H1 (cell line): Measurements from ENCODE around the gene TMEM120B. TPM values are rescaled to one million over a fixed set of nuclear protein-coding genes. Genes with fewer than 3 reads are reported as not detected.
A peak's percentile ranks its signal among the peaks of the same experiment; 100 is the strongest.

Experiments used
- CTCF ChIA-PET: fragments of 300-600 bp; sonication (Branson Sonifier 250); formaldehyde crosslinking; loops from one replicate; lab custom pipeline; 2021; ENCODE audit not compliant: partially characterized antibody; lab: Charles Lee
- POLR2A ChIA-PET: fragments of 300-600 bp; sonication (Branson Sonifier 250); formaldehyde crosslinking; loops from one replicate; lab custom pipeline; 2021; ENCODE audit warnings: inconsistent platforms; ENCODE audit not compliant: partially characterized antibody; lab: Charles Lee
- DNase-seq, 2 experiments: peaks; one replicate each; pipeline versions ENCODE4 v3.0.0 to v3.0.0-alpha.2; 2010 to 2022; ENCODE audit warnings: low spot score in 2 of 2, low read depth in 1 of 2, mixed read lengths in 1 of 2
- FAIRE-seq: peaks from 2 replicates; lab custom pipeline; 2011; peaks lifted over from hg19 to GRCh38; lab: Jason Lieb, UNC
- H2AFZ ChIP-seq: 2 replicates; pipeline ENCODE4 v1.8.1; 2012; ENCODE audit warnings: low read length, inconsistent platforms
- H2AK5ac ChIP-seq: 2 replicates; pipeline ENCODE4 v1.6.1; 2013; ENCODE audit warnings: low read depth, low read length
- H2BK120ac ChIP-seq: replicated peaks from 2 replicates; pipeline ENCODE3; 2013; ENCODE audit warnings: low read depth, low read length, inconsistent platforms
- H2BK12ac ChIP-seq: 2 replicates; pipeline ENCODE4 v1.6.1; 2013; ENCODE audit warnings: low read depth, low read length
- H2BK15ac ChIP-seq: 2 replicates; pipeline ENCODE4 v1.6.1; 2013; ENCODE audit warnings: low read length
- H2BK20ac ChIP-seq: 2 replicates; pipeline ENCODE4 v1.6.1; 2013; ENCODE audit warnings: low read length
- H2BK5ac ChIP-seq: 2 replicates; pipeline ENCODE4 v1.6.1; 2013; ENCODE audit warnings: low read depth, low read length
- H3K14ac ChIP-seq: 2 replicates; pipeline ENCODE4 v1.6.1; 2013; ENCODE audit warnings: inconsistent platforms; ENCODE audit not compliant: insufficient read length
- H3K18ac ChIP-seq: 2 replicates; pipeline ENCODE4 v1.6.1; 2013; ENCODE audit warnings: low read length; ENCODE audit errors: extremely low read depth
- H3K23ac ChIP-seq: 2 replicates; pipeline ENCODE4 v1.6.1; 2013; ENCODE audit warnings: inconsistent platforms; ENCODE audit not compliant: insufficient read length
- H3K23me2 ChIP-seq: 2 replicates; pipeline ENCODE4 v1.6.1; 2013; ENCODE audit warnings: low read depth, low read length
- H3K27ac ChIP-seq: 2 replicates; pipeline ENCODE4 v1.6.1; 2011; ENCODE audit warnings: low read depth, low read length, inconsistent platforms
- H3K27me3 ChIP-seq, 4 experiments: replicated peaks in 1 of 4; 1 replicate in 1 of 4; 2 replicates in 3 of 4; pipeline versions ENCODE4 v1.6.1 to v1.8.1; 2011 to 2013; ENCODE audit warnings: low read length in 3 of 4, mild to moderate bottlenecking in 3 of 4, inconsistent platforms in 2 of 4, mixed read lengths in 2 of 4, moderate library complexity in 1 of 4; ENCODE audit not compliant: control insufficient read depth in 3 of 4, insufficient read depth in 3 of 4; ENCODE audit errors: extremely low read depth in 1 of 4
- H3K36me3 ChIP-seq, 4 experiments: 2 replicates each; pipeline versions ENCODE4 v1.6.1 to v1.8.1; 2011 to 2013; ENCODE audit warnings: mild to moderate bottlenecking in 4 of 4, low read length in 3 of 4, moderate library complexity in 2 of 4, control low read depth in 1 of 4, inconsistent platforms in 1 of 4; ENCODE audit not compliant: insufficient read depth in 4 of 4, control insufficient read depth in 2 of 4
- H3K4ac ChIP-seq: replicated peaks from 2 replicates; pipeline ENCODE3; 2013; ENCODE audit warnings: low read length, low read depth, mixed read lengths, inconsistent platforms; ENCODE audit not compliant: insufficient read length
- H3K4me1 ChIP-seq, 4 experiments: replicated peaks in 1 of 4; 1 replicate in 1 of 4; 2 replicates in 3 of 4; pipeline versions ENCODE4 v1.6.1 to v1.8.1; 2011 to 2013; ENCODE audit warnings: low read length in 3 of 4, inconsistent platforms in 2 of 4, mixed read lengths in 1 of 4; ENCODE audit not compliant: insufficient read depth in 4 of 4, control insufficient read depth in 3 of 4
- H3K4me2 ChIP-seq, 2 experiments: 2 replicates each; pipeline versions ENCODE4 v1.6.1 to v1.8.1; 2011 to 2013; ENCODE audit warnings: low read depth in 2 of 2, low read length in 2 of 2, control low read depth in 1 of 2, inconsistent platforms in 1 of 2, mild to moderate bottlenecking in 1 of 2; ENCODE audit not compliant: insufficient read depth in 1 of 2
- H3K4me3 ChIP-seq, 4 experiments: fragments of 200-600, 300-600 bp in 1 of 4; sonication (generic), shearing (Covaris generic), sonication (Bioruptor Twin) in 1 of 4; 2 replicates each; pipeline versions ENCODE4 v1.5.1 to v1.8.1; 2011 to 2016; ENCODE audit warnings: low read length in 4 of 4, low read depth in 3 of 4, control low read depth in 2 of 4, inconsistent platforms in 2 of 4, mild to moderate bottlenecking in 2 of 4, mixed read lengths in 1 of 4, moderate library complexity in 1 of 4; ENCODE audit not compliant: insufficient read depth in 2 of 4; ENCODE audit errors: extremely low read depth in 1 of 4
- H3K56ac ChIP-seq: replicated peaks from 2 replicates; pipeline ENCODE3; 2013; ENCODE audit warnings: low read depth, mild to moderate bottlenecking, mixed read lengths, low read length, inconsistent platforms; ENCODE audit not compliant: insufficient read length
- H3K79me1 ChIP-seq: 2 replicates; pipeline ENCODE4 v1.6.1; 2013; ENCODE audit warnings: low read depth, low read length, control low read depth
- H3K79me2 ChIP-seq, 2 experiments: 2 replicates each; pipeline versions ENCODE4 v1.6.1 to v1.8.1; 2012 to 2013; ENCODE audit warnings: low read length in 2 of 2, mild to moderate bottlenecking in 2 of 2, inconsistent platforms in 1 of 2; ENCODE audit not compliant: insufficient read depth in 2 of 2, control insufficient read depth in 1 of 2
- H3K9ac ChIP-seq, 4 experiments: replicated peaks in 1 of 4; 1 replicate in 1 of 4; 2 replicates in 3 of 4; pipeline versions ENCODE4 v1.6.1 to v1.8.1; 2011 to 2013; ENCODE audit warnings: low read depth in 3 of 4, low read length in 3 of 4, control low read depth in 2 of 4, mild to moderate bottlenecking in 2 of 4, moderate library complexity in 2 of 4, inconsistent platforms in 1 of 4; ENCODE audit errors: extremely low read depth in 1 of 4
- H3K9me3 ChIP-seq, 2 experiments: 2 replicates each; pipeline versions ENCODE4 v1.6.1 to v1.8.1; 2012 to 2013; ENCODE audit warnings: mild to moderate bottlenecking in 2 of 2, moderate library complexity in 2 of 2, control low read depth in 1 of 2, inconsistent platforms in 1 of 2, low read depth in 1 of 2, low read length in 1 of 2, mixed read lengths in 1 of 2; ENCODE audit not compliant: insufficient read depth in 2 of 2
- H4K20me1 ChIP-seq, 2 experiments: replicated peaks in 1 of 2; 2 replicates each; pipeline versions ENCODE3 to v1.8.1; 2011 to 2013; ENCODE audit warnings: inconsistent platforms in 2 of 2, low read length in 2 of 2, mild to moderate bottlenecking in 1 of 2; ENCODE audit not compliant: insufficient read depth in 2 of 2, control insufficient read depth in 1 of 2
- H4K5ac ChIP-seq: 2 replicates; pipeline ENCODE4 v1.6.1; 2013; ENCODE audit warnings: low read length, low read depth, mixed read lengths, inconsistent platforms; ENCODE audit not compliant: insufficient read length
- H4K8ac ChIP-seq: 2 replicates; pipeline ENCODE4 v1.8.0; 2013; ENCODE audit warnings: mild to moderate bottlenecking, moderate library complexity, low read length, inconsistent platforms; ENCODE audit not compliant: insufficient read depth; ENCODE audit errors: extremely low read depth
- H4K91ac ChIP-seq: replicated peaks from 2 replicates; pipeline ENCODE3; 2013; ENCODE audit warnings: low read length, mixed read lengths, inconsistent platforms; ENCODE audit not compliant: insufficient read length
- WGBS, 2 experiments: shearing (Covaris generic) in 1 of 2; methylation state at CpG; one replicate each; pipeline versions ENCODE4 v1.1.6 to v1.1.7; 2013 to 2015; ENCODE audit warnings: low lambda C conversion rate in 2 of 2, mixed read lengths in 2 of 2, inconsistent platforms in 1 of 2, low coverage in 1 of 2, missing lambda C conversion rate in 1 of 2; ENCODE audit not compliant: insufficient replicate concordance in 2 of 2, insufficient coverage in 1 of 2, insufficient read length in 1 of 2; ENCODE audit errors: extremely low coverage in 1 of 2, missing lambda C conversion rate in 1 of 2; 5-methylcytosine and 5-hydroxymethylcytosine counted together
- polyA plus RNA-seq, 7 experiments: library from polyadenylated mRNA; depleted of rRNA in 3 of 7; stranded (reverse) in 5 of 7; unstranded in 2 of 7; fragments of >200 nt in 5 of 7; fragments of 200-250 nt in 2 of 7; gene quantifications; 1 replicate in 5 of 7; 2 replicates in 1 of 7; 4 replicates in 1 of 7; pipeline versions ENCODE4 v1.2.1 to v1.2.3, GENCODE V29; 2011 to 2013; ENCODE audit warnings: missing spikeins in 2 of 7, mixed read lengths in 2 of 7
- total RNA-seq: library from RNA; stranded (reverse); fragmentation: NEBNext Ultra II Directional; extraction: Animal tissue kit (Norgen Biotek cat#: 25700); gene quantifications from 2 replicates; pipeline ENCODE4 v1.2.1, GENCODE V29; 2021

The TMEM120B gene
- total and polyA plus RNA-seq, 2 of the 8 experiments (the other 6 are each of a cell fraction or from before 2014, with no cell fraction given), result 22.0 to 29.1 TPM

GRCh38 chr12:121791671-121792551 lies 79.4 kb downstream of the TMEM120B start:
- no peak overlapping the region for H2BK20ac ChIP-seq
- 88% methylated on average over 14 of the region's 14 CpGs; no CpG with 5 or more reads in 1 of the 2 experiments for WGBS, 2 experiments

More at GRCh38 chr12:121791671-121792551, 79.4 kb downstream of the TMEM120B start:
- H3K23me2 ChIP-seq, result peaks cover 6% of the 10 kb centered on the region; the same call in 1 of the 2 replicates
- no peak overlapping the region for H3K4ac ChIP-seq
- H3K56ac ChIP-seq, result no peak overlapping the region
- ChIA-PET CTCF (interaction anchor here (0.7 to 18.2 kb wide), 11 partner anchors 13 to 362 kb away, joined by 3 to 363 read pairs (median 18); partner anchors contain the start of genes PSMD9 and SETD1B), POLR2A (interaction anchor here (27.9 to 34.9 kb wide), 2 partner anchors 5 to 8 kb away, joined by 958 read pairs; partner anchors contain the start of genes RHOF and SETD1B)
- H3K4me1 ChIP-seq, result peaks cover 0 to 19% (median 10%) of the 10 kb centered on the region in 4 experiments; a peak in 5 of 7 replicates
- no peak overlapping the region for H3K14ac ChIP-seq
- no peak overlapping the region for H4K91ac ChIP-seq
- H2AFZ ChIP-seq, result no peak overlapping the region
- FAIRE-seq (no peak), DNase-seq (no peak)
- peaks cover 0 to 4% (median 2%) of the 10 kb centered on the region in 4 experiments; a peak in 2 of 8 replicates for H3K36me3 ChIP-seq
- peaks cover 15 to 20% of the 10 kb centered on the region in 2 experiments for H4K20me1 ChIP-seq
- H3K18ac ChIP-seq, result no peak overlapping the region
- no peak overlapping the region for H3K23ac ChIP-seq
- peak overlapping the region; percentile 6 to 82 for H3K4me2 ChIP-seq
- H4K5ac ChIP-seq, result no peak overlapping the region
- H2BK120ac ChIP-seq, result no peak overlapping the region
- H3K79me2 ChIP-seq, result peaks cover 0 to 5% of the 10 kb centered on the region in 2 experiments; a peak in 1 of 4 replicates
- 0 out of 2 replicates have a peak, but pooled peaks cover 9% of the 10 kb centered on the region for H3K79me1 ChIP-seq
- H4K8ac ChIP-seq, result no peak overlapping the region
- H3K9ac ChIP-seq, result no peak overlapping the region
- H2AK5ac ChIP-seq, result 0 out of 2 replicates have a peak overlapping the region, but pooled peaks have one; percentile 28
- no peak overlapping the region for H2BK5ac ChIP-seq
- H2BK12ac ChIP-seq, result no peak overlapping the region
- peaks cover 0 to 5% (median 1%) of the 10 kb centered on the region in 4 experiments; a peak in 2 of 7 replicates for H3K27me3 ChIP-seq
- H3K4me3 ChIP-seq, result peak overlapping the region in 1 of 4 experiments; percentile 91; a peak in 2 of 8 replicates
- no peak overlapping the region for H2BK15ac ChIP-seq
- H3K9me3 ChIP-seq, result no peaks in the 10 kb centered on the region
- H3K27ac ChIP-seq, result no peak overlapping the region
